Purkinje cell (primary cell): Measurements from ENCODE around the gene TACR2. TPM values are rescaled to one million over a fixed set of nuclear protein-coding genes. Genes with fewer than 3 reads are reported as not detected.

Experiments
- polyA plus RNA-seq: library from polyadenylated mRNA; unstranded; fragments of >200 nt; fragmentation: Nextera tagmentation; gene quantifications from 2 replicates; pipeline ENCODE4 v1.2.1, GENCODE V29; 2014

Gene TACR2
- 0.23 and 1.7 TPM in 2 replicates for polyA plus RNA-seq

DNA sequence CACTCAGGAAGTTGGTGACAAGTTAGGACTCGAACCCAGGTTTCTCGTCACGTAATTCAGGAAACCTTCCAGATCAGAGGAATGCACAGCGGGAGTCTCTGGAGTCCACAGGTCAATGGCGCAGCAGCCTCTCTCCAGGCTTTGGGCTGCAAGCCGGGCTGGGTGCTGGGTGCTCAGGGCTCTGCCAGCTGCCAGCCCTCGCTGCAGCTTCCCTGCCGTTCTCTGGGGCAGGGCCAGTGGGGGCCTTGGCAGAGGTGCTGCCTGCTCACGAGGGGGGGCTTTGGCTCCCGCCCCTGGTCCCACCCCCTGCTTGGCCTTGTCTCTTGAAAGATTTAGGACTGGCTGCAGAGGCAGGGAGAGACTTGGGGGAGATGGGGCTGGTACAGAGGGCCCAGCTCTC is at the start of gene TACR2:
Gene TACR2 (minus strand): TSS at position 224 of the 400 bp plus-strand sequence. CDS start 595 bp downstream, outside the sequence.

GRCh38 chr10:69451209-69451783 is 34.6 kb upstream of the TACR2 start, which contains the start of gene TSPAN15:
TSPAN15 (plus strand) TSS chr10:69451465; CDS start chr10:69451595, 130 bp downstream.

Other genes with a start within 250 kb of the TACR2 start
- 43.5 and 57.7 TPM in 2 replicates for gene SUPV3L1, start 236.7 kb downstream of the TACR2 start, polyA plus RNA-seq
- gene HKDC1, start 196.6 kb downstream of the TACR2 start, polyA plus RNA-seq = 1.6 and 2.2 TPM in 2 replicates
- 5.8 and 19.4 TPM in 2 replicates for gene HK1, start 138.4 kb downstream of the TACR2 start, polyA plus RNA-seq
- gene TSPAN15, start 34.5 kb upstream of the TACR2 start, polyA plus RNA-seq = 0.14 and 0.23 TPM in 2 replicates
- not detected in 2 replicates for gene NEUROG3, start 156.5 kb upstream of the TACR2 start, polyA plus RNA-seq
- gene FAM241B, start 213.3 kb upstream of the TACR2 start, polyA plus RNA-seq = 18.0 and 24.0 TPM in 2 replicates